T-helper 1 cell treated with Interleukin-12 subunit alpha and Interleukin-12 subunit beta and Interleukin-4 antibody, amounts not matched to agents 30 μg/mL and 1 μg/mL, for 36 hours (primary cell): ENCODE results near the gene KTN1.

Experiments used
- H3K27ac Mint-ChIP-seq: one replicate; pipeline ENCODE4 v1.8.0; 2021; ENCODE audit warnings: mild to moderate bottlenecking, mixed read lengths
- H3K27me3 Mint-ChIP-seq: one replicate; pipeline ENCODE4 v1.8.0; 2021; ENCODE audit warnings: low read depth, mixed read lengths
- H3K36me3 Mint-ChIP-seq: one replicate; pipeline ENCODE4 v1.8.0; 2021; ENCODE audit warnings: low read depth, mixed read lengths
- H3K4me1 Mint-ChIP-seq: one replicate; pipeline ENCODE4 v1.8.0; 2021; ENCODE audit warnings: low read depth, mixed read lengths
- H3K4me3 Mint-ChIP-seq: one replicate; pipeline ENCODE4 v1.8.0; 2021; ENCODE audit warnings: mild to moderate bottlenecking, moderate library complexity, mixed read lengths
- H3K9me3 Mint-ChIP-seq: one replicate; pipeline ENCODE4 v1.8.0; 2021; ENCODE audit warnings: mixed read lengths

Gene KTN1

GRCh38 chr14:55715889-55716288, 135.9 kb downstream of the KTN1 start:
- no peaks in the 10 kb centered on the region for H3K36me3 Mint-ChIP-seq
- H3K4me3 Mint-ChIP-seq: no peak overlapping the region
- H3K27me3 Mint-ChIP-seq: no peaks in the 10 kb centered on the region
- no peak overlapping the region for H3K27ac Mint-ChIP-seq
- no peaks in the 10 kb centered on the region for H3K4me1 Mint-ChIP-seq
- H3K9me3 Mint-ChIP-seq: no peaks in the 10 kb centered on the region

DNA sequence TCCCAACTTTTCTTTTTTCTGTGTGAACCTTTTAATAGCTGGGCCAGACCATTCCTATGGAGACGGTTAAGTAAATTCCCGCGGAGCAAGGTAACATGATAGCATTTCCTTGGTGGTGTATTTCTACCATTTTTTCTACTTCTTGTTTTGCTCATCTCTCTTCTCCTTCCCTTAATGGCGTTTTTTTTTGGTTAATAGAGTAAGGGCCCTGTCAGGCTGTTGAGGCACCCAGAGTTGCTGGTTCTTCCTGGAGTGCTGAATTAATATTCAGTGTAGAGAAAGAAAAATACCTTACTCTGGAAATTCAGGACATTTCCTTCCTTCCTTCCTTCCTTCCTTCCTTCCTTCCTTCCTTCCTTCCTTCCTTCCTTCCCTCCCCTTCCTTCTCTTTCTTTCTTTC, 137.6 kb downstream of the KTN1 start:
- H3K27ac Mint-ChIP-seq: no peak overlapping the region
- H3K4me1 Mint-ChIP-seq: no peaks in the 10 kb centered on the region
- H3K9me3 Mint-ChIP-seq: no peaks in the 10 kb centered on the region
- no peaks in the 10 kb centered on the region for H3K27me3 Mint-ChIP-seq
- H3K36me3 Mint-ChIP-seq: no peaks in the 10 kb centered on the region
- H3K4me3 Mint-ChIP-seq: no peak overlapping the region

GRCh38 chr14:55718551-55718950, 138.5 kb downstream of the KTN1 start:
- no peaks in the 10 kb centered on the region for H3K27me3 Mint-ChIP-seq
- no peak overlapping the region for H3K27ac Mint-ChIP-seq
- H3K4me3 Mint-ChIP-seq: no peak overlapping the region
- no peaks in the 10 kb centered on the region for H3K9me3 Mint-ChIP-seq
- no peaks in the 10 kb centered on the region for H3K36me3 Mint-ChIP-seq
- no peaks in the 10 kb centered on the region for H3K4me1 Mint-ChIP-seq

DNA sequence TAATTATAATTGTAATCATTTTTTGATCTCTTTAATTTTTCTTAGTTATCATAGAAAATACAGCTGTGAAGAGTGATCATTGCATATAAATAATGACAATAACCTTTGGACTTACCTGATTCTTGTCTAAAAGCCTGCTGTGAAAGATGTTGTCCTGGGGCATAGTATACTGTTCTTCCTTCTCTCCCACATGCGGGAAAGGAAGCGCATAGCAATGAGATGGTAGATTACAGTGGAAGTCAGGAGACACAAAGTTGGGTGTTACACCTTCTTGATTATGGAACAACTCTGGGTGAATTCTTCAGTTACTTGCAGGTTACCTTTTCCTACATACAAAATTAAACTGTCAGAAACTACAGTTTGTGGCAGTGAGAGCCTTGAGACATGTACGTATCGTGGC, 140.8 kb downstream of the KTN1 start:
- H3K4me1 Mint-ChIP-seq: no peaks in the 10 kb centered on the region
- H3K27me3 Mint-ChIP-seq: peaks cover 2% of the 10 kb centered on the region
- no peak overlapping the region for H3K4me3 Mint-ChIP-seq
- no peaks in the 10 kb centered on the region for H3K36me3 Mint-ChIP-seq
- H3K9me3 Mint-ChIP-seq: no peaks in the 10 kb centered on the region
- no peak overlapping the region for H3K27ac Mint-ChIP-seq

DNA sequence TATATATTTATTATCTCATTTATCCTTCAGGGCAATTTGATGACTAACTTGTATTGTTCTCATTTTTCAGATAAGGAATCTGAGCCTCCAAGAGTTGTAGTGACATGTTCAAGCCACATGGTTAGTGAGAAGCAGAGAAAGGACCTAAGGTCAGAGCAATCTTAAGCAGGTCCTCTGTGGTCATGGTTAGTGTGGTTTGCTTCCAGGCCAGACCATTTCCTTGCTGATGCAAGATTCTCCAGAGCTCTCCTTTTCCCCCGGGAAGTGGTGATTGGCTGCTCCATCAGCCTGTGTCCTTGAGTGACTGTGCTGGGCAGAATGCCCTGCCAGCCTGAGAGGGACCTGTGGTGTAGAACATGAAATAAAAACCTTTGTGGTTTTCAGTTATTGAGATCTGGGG, 141.3 kb downstream of the KTN1 start:
- Mint-ChIP-seq H3K4me1 (no peaks in the 10 kb centered on the region), H3K4me3 (no peak overlapping the region), H3K27me3 (peaks cover 5% of the 10 kb centered on the region), H3K27ac (no peak overlapping the region), H3K36me3 (no peaks in the 10 kb centered on the region), H3K9me3 (no peaks in the 10 kb centered on the region)

DNA sequence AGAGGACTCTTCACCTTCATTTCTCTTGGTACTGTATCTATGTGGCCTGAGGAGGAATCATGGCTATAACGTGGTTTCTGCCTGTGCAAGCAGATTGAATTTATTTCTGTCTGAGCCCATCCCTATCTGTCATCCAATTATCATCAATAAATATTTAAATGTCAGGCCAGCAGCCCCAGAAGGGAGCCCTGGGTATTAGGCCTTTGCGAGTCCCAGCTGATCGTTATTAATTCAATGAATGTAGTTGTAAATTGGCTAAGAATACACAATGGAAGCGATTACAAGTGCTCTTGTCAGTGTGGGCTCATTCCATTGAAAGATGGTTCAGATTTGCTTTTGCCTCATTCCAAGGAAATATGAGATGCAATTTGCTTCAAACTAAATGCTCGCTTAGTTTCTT, 142.0 kb downstream of the KTN1 start:
- Mint-ChIP-seq H3K4me3 (no peak overlapping the region), H3K4me1 (no peaks in the 10 kb centered on the region), H3K9me3 (no peaks in the 10 kb centered on the region), H3K36me3 (no peaks in the 10 kb centered on the region), H3K27ac (no peak overlapping the region), H3K27me3 (peaks cover 5% of the 10 kb centered on the region)

DNA sequence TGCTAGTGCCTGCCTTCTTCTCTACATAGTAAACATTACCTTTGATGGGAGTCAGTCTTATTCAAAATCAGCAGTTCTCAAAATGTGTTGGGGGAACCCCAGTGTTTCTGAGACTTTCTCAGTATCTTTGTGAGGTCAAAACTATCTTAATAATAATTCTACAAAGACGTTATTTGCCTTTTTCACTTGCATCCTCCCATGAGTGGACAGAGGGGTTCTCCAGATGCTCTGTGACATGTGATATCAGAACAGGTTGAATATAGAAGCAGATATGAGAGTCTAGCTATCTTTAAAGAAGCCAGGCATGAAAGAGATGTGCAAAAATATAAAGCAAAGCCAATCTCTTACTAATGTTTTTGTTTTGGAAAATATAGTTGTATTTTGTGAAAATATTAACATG, 144.7 kb downstream of the KTN1 start:
- Mint-ChIP-seq H3K36me3 (no peaks in the 10 kb centered on the region), H3K4me1 (peaks cover 2% of the 10 kb centered on the region), H3K27me3 (peaks cover 11% of the 10 kb centered on the region), H3K9me3 (no peaks in the 10 kb centered on the region), H3K27ac (no peak overlapping the region), H3K4me3 (no peak overlapping the region)

GRCh38 chr14:55730592-55731310, 150.7 kb downstream of the KTN1 start:
- peaks cover 17% of the 10 kb centered on the region for H3K4me1 Mint-ChIP-seq
- peaks cover 13% of the 10 kb centered on the region for H3K27me3 Mint-ChIP-seq
- H3K36me3 Mint-ChIP-seq: peaks cover 2% of the 10 kb centered on the region
- H3K9me3 Mint-ChIP-seq: peaks cover 4% of the 10 kb centered on the region
- H3K27ac Mint-ChIP-seq: peak overlapping the region; percentile 52
- peak overlapping the region; percentile 18 for H3K4me3 Mint-ChIP-seq

- peaks cover 10% of the 10 kb centered on the region for H3K27me3 Mint-ChIP-seq
- peak overlapping the region; percentile 18 for H3K4me3 Mint-ChIP-seq
- peaks cover 10% of the 10 kb centered on the region for H3K9me3 Mint-ChIP-seq
- H3K27ac Mint-ChIP-seq: peak overlapping the region; percentile 28
- peaks cover 17% of the 10 kb centered on the region for H3K4me1 Mint-ChIP-seq
- peaks cover 5% of the 10 kb centered on the region for H3K36me3 Mint-ChIP-seq
Observed at GRCh38 chr14:55731311-55731872, 151.4 kb downstream of the KTN1 start.

GRCh38 chr14:55731881-55732498, 152.0 kb downstream of the KTN1 start:
- no peak overlapping the region for H3K27ac Mint-ChIP-seq

GRCh38 chr14:55733599-55733998, 153.6 kb downstream of the KTN1 start:
- peaks cover 17% of the 10 kb centered on the region for H3K4me1 Mint-ChIP-seq
- H3K27me3 Mint-ChIP-seq: peaks cover 7% of the 10 kb centered on the region
- H3K9me3 Mint-ChIP-seq: peaks cover 20% of the 10 kb centered on the region
- no peak overlapping the region for H3K4me3 Mint-ChIP-seq
- H3K36me3 Mint-ChIP-seq: peaks cover 10% of the 10 kb centered on the region
- H3K27ac Mint-ChIP-seq: no peak overlapping the region

More at GRCh38 chr14:55731881-55732498, 152.0 kb downstream of the KTN1 start:
- Mint-ChIP-seq H3K27me3 (peaks cover 10% of the 10 kb centered on the region), H3K9me3 (peaks cover 16% of the 10 kb centered on the region), H3K4me1 (peaks cover 17% of the 10 kb centered on the region), H3K4me3 (no peak overlapping the region), H3K36me3 (peaks cover 10% of the 10 kb centered on the region)
